Measurements from ENCODE around the gene JAZF1.

- no peak for TF ChIP-seq EZH2 (IDR thresholded peaks at IDR 0.05; ENCODE audit: low read depth)
- no peak for TF ChIP-seq CTCF (conservative IDR thresholded peaks at IDR 0.05)
Observed at GRCh38 chr7:28114056-28114455, 66.5 kb downstream of the JAZF1 start.

Data from PC-9 (cell line).